ENCODE measurements around the gene ZNF341.

Gene ZNF341

GRCh38 chr20:33838035-33838864 is 106.5 kb downstream of the ZNF341 start (continued):
- TF ChIP-seq PRDM10 (tag by site-specific recombination; IDR thresholded peaks at IDR 0.05) (no peak), WT1 (tag by site-specific recombination; IDR thresholded peaks at IDR 0.05) (no peak), PBX3 (CRISPR knock-in tag; IDR thresholded peaks at IDR 0.05) (no peak), ZNF639 (tag by site-specific recombination; IDR thresholded peaks at IDR 0.05) (no peak), ZNF274 (IDR thresholded peaks at IDR 0.05; ENCODE audit: low read length) (no peak), ZNF274 (tag by site-specific recombination; IDR thresholded peaks at IDR 0.05; ENCODE audit: borderline replicate concordance) (no peak), ZNF692 (tag by site-specific recombination; IDR thresholded peaks at IDR 0.05) (no peak), TRIM28 (IDR thresholded peaks at IDR 0.05; ENCODE audit: borderline replicate concordance, low read length) (0 out of 2 replicates have a peak, but pooled peaks have one; percentile 24), ZNF133 (tag by site-specific recombination; IDR thresholded peaks at IDR 0.05) (no peak), SP2 (tag by site-specific recombination; IDR thresholded peaks at IDR 0.05) (no peak), ZBTB10 (tag by site-specific recombination; IDR thresholded peaks at IDR 0.05) (no peak), ZNF324 (tag by site-specific recombination; IDR thresholded peaks at IDR 0.05) (no peak), ZNF157 (tag by site-specific recombination; IDR thresholded peaks at IDR 0.05) (no peak), ZNF513 (tag by site-specific recombination; IDR thresholded peaks at IDR 0.05) (no peak), ZNF335 (tag by site-specific recombination; conservative IDR thresholded peaks at IDR 0.05) (no peak), ZNF37A (tag by site-specific recombination; IDR thresholded peaks at IDR 0.05) (no peak)

Data from HEK293 (cell line).